GM23338 (cell line): ENCODE results near the gene BMPR2. TPM values are rescaled to one million over a fixed set of nuclear protein-coding genes. Genes with fewer than 3 reads are reported as not detected.

Experiments
- ATAC-seq: fragments of 200-7000 bp; cut with Tn5 transposase; 3 replicates; pipeline ENCODE4 v1.9.1; 2020
- DNase-seq: peaks from one replicate; pipeline ENCODE4 v3.0.0-alpha.2; 2015; ENCODE audit warnings: low spot score
- H2AFZ ChIP-seq: fragments of 200-600 bp; sonication (generic); 2 replicates; pipeline ENCODE4 v1.8.0; 2016; ENCODE audit warnings: antibody characterized with exemption, mild to moderate bottlenecking, moderate library complexity
- H3F3A ChIP-seq: fragments of 200-600 bp; sonication (generic); replicated peaks from 2 replicates; pipeline ENCODE4 v1.8.0; 2017; ENCODE audit warnings: antibody characterized with exemption, mixed run types, low read depth
- H3K27ac ChIP-seq: fragments of 200-600 bp; sonication (generic); 2 replicates; pipeline ENCODE4 v1.6.1; 2016; ENCODE audit warnings: low read depth
- H3K27me3 ChIP-seq: fragments of 200-600 bp; sonication (generic); 2 replicates; pipeline ENCODE4 v1.8.0; 2016; ENCODE audit warnings: mild to moderate bottlenecking, mixed run types, moderate library complexity; ENCODE audit not compliant: insufficient read depth
- H3K36me3 ChIP-seq: fragments of 200-600 bp; sonication (generic); 2 replicates; pipeline ENCODE4 v1.8.0; 2016; ENCODE audit warnings: mild to moderate bottlenecking; ENCODE audit not compliant: insufficient read depth
- H3K4me1 ChIP-seq: fragments of 200-600 bp; sonication (generic); 2 replicates; pipeline ENCODE4 v1.8.0; 2016; ENCODE audit warnings: mild to moderate bottlenecking, moderate library complexity; ENCODE audit not compliant: insufficient read depth
- H3K4me2 ChIP-seq: fragments of 200-600 bp; sonication (generic); 2 replicates; pipeline ENCODE4 v1.7.1; 2017; ENCODE audit warnings: mixed run types
- H3K4me3 ChIP-seq: fragments of 200-600 bp; sonication (generic); 2 replicates; pipeline ENCODE4 v1.6.1; 2016; ENCODE audit warnings: mixed run types
- H3K79me2 ChIP-seq: fragments of 200-600 bp; sonication (generic); replicated peaks from 2 replicates; pipeline ENCODE4 v1.8.0; 2017; ENCODE audit warnings: mild to moderate bottlenecking; ENCODE audit not compliant: insufficient read depth
- H3K9me2 ChIP-seq: fragments of 200-600 bp; sonication (generic); 2 replicates; pipeline ENCODE4 v1.8.0; 2017; ENCODE audit not compliant: insufficient read depth
- H4K20me1 ChIP-seq: fragments of 200-600 bp; sonication (generic); replicated peaks from 2 replicates; pipeline ENCODE4 v1.8.0; 2017; ENCODE audit warnings: mild to moderate bottlenecking; ENCODE audit not compliant: insufficient read depth
- H3K27ac Mint-ChIP-seq: 2 replicates; pipeline ENCODE4 v1.8.0; 2020; ENCODE audit warnings: inconsistent platforms, mild to moderate bottlenecking, moderate library complexity, mixed read lengths
- H3K27me3 Mint-ChIP-seq: 3 replicates; pipeline ENCODE4 v1.8.0; 2022; ENCODE audit warnings: low read depth, mild to moderate bottlenecking, moderate library complexity, mixed read lengths, inconsistent platforms; ENCODE audit not compliant: insufficient read depth, poor library complexity
- H3K36me3 Mint-ChIP-seq: 3 replicates; pipeline ENCODE4 v1.8.0; 2021; ENCODE audit warnings: low read depth, mild to moderate bottlenecking, inconsistent platforms, moderate library complexity, mixed read lengths
- H3K4me1 Mint-ChIP-seq: 3 replicates; pipeline ENCODE4 v1.8.0; 2020; ENCODE audit warnings: mild to moderate bottlenecking, inconsistent platforms, mixed read lengths
- H3K4me3 Mint-ChIP-seq: 3 replicates; pipeline ENCODE4 v1.8.0; 2021; ENCODE audit warnings: moderate library complexity, mild to moderate bottlenecking, inconsistent platforms, mixed read lengths
- H3K9me3 Mint-ChIP-seq: 3 replicates; pipeline ENCODE4 v1.8.0; 2020; ENCODE audit warnings: moderate library complexity, mild to moderate bottlenecking, inconsistent platforms, mixed read lengths
- CREB1 ChIP-seq: fragments of 250-450 bp; sonication (Bioruptor Pico); IDR thresholded peaks from 2 replicates; pipeline ENCODE4 v1.5.0; 2020; ENCODE audit warnings: low read depth, mild to moderate bottlenecking, moderate library complexity
- EZH2 ChIP-seq: fragments of 200-600 bp; sonication (generic); IDR thresholded peaks from one replicate; pipeline ENCODE4 v1.8.0; 2017; ENCODE audit warnings: antibody characterized with exemption, mild to moderate bottlenecking, low read depth; ENCODE audit not compliant: unreplicated experiment
- EZH2phosphoT487 ChIP-seq: fragments of 200-600 bp; sonication (generic); IDR thresholded peaks from one replicate; pipeline ENCODE4 v1.8.1; 2018; ENCODE audit warnings: antibody characterized with exemption; ENCODE audit not compliant: unreplicated experiment
- JUNB ChIP-seq: IDR thresholded peaks from one replicate; pipeline ENCODE4 v1.6.1; 2016; ENCODE audit warnings: antibody characterized with exemption; ENCODE audit not compliant: unreplicated experiment
- NANOG ChIP-seq: IDR thresholded peaks from 2 replicates; pipeline ENCODE4 v1.6.1; 2016; ENCODE audit warnings: antibody characterized with exemption, borderline replicate concordance
- POLR2AphosphoS5 ChIP-seq: IDR thresholded peaks from 2 replicates; pipeline ENCODE4 v1.6.1; 2016; ENCODE audit warnings: antibody characterized with exemption, low read depth
- STAT1 ChIP-seq: IDR thresholded peaks from one replicate; pipeline ENCODE4 v1.6.1; 2016; ENCODE audit warnings: antibody characterized with exemption; ENCODE audit not compliant: unreplicated experiment
- ZNF114 ChIP-seq: fragments of 250-450 bp; sonication (Bioruptor Pico); IDR thresholded peaks from 2 replicates; pipeline ENCODE4 v1.5.0; 2020; ENCODE audit warnings: mild to moderate bottlenecking, moderate library complexity
- ZNF331 ChIP-seq: fragments of 250-450 bp; sonication (Bioruptor Pico); IDR thresholded peaks from 2 replicates; pipeline ENCODE4 v1.5.0; 2020; ENCODE audit warnings: low read depth, mild to moderate bottlenecking, moderate library complexity
- ZNF462 ChIP-seq: fragments of 250-450 bp; sonication (Bioruptor Pico); IDR thresholded peaks from 2 replicates; pipeline ENCODE4 v1.5.0; 2020; ENCODE audit warnings: mild to moderate bottlenecking, moderate library complexity
- polyA plus RNA-seq: library from polyadenylated mRNA; unstranded; fragments of >200 nt; fragmentation: Nextera tagmentation; extraction: Ambion mirVana; gene quantifications from 2 replicates; pipeline ENCODE4 v1.2.1, GENCODE V29; 2016
- total RNA-seq: library from RNA; depleted of rRNA; stranded (reverse); fragments of >200 nt; shearing (Covaris generic); gene quantifications from 2 replicates; pipeline ENCODE4 v1.2.3, GENCODE V29; 2014
- TF ChIP-seq, protein P1 (sequence below): IDR thresholded peaks from one replicate; pipeline ENCODE4 v1.6.1; 2018; ENCODE audit warnings: antibody characterized with exemption; ENCODE audit not compliant: unreplicated experiment
- TF ChIP-seq, protein P2 (sequence below), 2 experiments: fragments of 200-600 bp in 1 of 2; sonication (generic) in 1 of 2; conservative IDR thresholded peaks; 2 replicates each; pipeline versions ENCODE4 v1.5.1 to v1.6.1; 2016 to 2017; ENCODE audit warnings: antibody characterized with exemption in 2 of 2, low read depth in 2 of 2, mild to moderate bottlenecking in 2 of 2, moderate library complexity in 1 of 2
- TF ChIP-seq, protein P3 (sequence below): IDR thresholded peaks from 2 replicates; pipeline ENCODE4 v1.6.1; 2016; ENCODE audit warnings: antibody characterized with exemption

Gene BMPR2
- total and polyA plus RNA-seq, 2 experiments from 2014 or later, result 6.7 to 21.6 TPM

- ATAC-seq (no peak), DNase-seq (no peak)
- Mint-ChIP-seq H3K9me3 (no peaks in the 10 kb centered on the region), H3K27me3 (peaks cover 3% of the 10 kb centered on the region), H3K4me3 (no peak overlapping the region), H3K4me1 (peaks cover 6% of the 10 kb centered on the region; the same call in 2 of the 3 replicates), H3K27ac (no peak overlapping the region), H3K36me3 (no peaks in the 10 kb centered on the region)
- no peak for TF ChIP-seq JUNB
- no peak for TF ChIP-seq CREB1 (CRISPR knock-in tag)
- TF ChIP-seq POLR2AphosphoS5, result no peak
- TF ChIP-seq, protein P1, sequence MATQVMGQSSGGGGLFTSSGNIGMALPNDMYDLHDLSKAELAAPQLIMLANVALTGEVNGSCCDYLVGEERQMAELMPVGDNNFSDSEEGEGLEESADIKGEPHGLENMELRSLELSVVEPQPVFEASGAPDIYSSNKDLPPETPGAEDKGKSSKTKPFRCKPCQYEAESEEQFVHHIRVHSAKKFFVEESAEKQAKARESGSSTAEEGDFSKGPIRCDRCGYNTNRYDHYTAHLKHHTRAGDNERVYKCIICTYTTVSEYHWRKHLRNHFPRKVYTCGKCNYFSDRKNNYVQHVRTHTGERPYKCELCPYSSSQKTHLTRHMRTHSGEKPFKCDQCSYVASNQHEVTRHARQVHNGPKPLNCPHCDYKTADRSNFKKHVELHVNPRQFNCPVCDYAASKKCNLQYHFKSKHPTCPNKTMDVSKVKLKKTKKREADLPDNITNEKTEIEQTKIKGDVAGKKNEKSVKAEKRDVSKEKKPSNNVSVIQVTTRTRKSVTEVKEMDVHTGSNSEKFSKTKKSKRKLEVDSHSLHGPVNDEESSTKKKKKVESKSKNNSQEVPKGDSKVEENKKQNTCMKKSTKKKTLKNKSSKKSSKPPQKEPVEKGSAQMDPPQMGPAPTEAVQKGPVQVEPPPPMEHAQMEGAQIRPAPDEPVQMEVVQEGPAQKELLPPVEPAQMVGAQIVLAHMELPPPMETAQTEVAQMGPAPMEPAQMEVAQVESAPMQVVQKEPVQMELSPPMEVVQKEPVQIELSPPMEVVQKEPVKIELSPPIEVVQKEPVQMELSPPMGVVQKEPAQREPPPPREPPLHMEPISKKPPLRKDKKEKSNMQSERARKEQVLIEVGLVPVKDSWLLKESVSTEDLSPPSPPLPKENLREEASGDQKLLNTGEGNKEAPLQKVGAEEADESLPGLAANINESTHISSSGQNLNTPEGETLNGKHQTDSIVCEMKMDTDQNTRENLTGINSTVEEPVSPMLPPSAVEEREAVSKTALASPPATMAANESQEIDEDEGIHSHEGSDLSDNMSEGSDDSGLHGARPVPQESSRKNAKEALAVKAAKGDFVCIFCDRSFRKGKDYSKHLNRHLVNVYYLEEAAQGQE, result no peak
- TF ChIP-seq NANOG, result no peak
- no peak for TF ChIP-seq ZNF331 (CRISPR knock-in tag)
- no peak for TF ChIP-seq ZNF462 (CRISPR knock-in tag)
- TF ChIP-seq EZH2, result no peak
- no peak for TF ChIP-seq EZH2phosphoT487
- TF ChIP-seq ZNF114 (CRISPR knock-in tag), result no peak
- no peak for TF ChIP-seq STAT1
- TF ChIP-seq, protein P2, sequence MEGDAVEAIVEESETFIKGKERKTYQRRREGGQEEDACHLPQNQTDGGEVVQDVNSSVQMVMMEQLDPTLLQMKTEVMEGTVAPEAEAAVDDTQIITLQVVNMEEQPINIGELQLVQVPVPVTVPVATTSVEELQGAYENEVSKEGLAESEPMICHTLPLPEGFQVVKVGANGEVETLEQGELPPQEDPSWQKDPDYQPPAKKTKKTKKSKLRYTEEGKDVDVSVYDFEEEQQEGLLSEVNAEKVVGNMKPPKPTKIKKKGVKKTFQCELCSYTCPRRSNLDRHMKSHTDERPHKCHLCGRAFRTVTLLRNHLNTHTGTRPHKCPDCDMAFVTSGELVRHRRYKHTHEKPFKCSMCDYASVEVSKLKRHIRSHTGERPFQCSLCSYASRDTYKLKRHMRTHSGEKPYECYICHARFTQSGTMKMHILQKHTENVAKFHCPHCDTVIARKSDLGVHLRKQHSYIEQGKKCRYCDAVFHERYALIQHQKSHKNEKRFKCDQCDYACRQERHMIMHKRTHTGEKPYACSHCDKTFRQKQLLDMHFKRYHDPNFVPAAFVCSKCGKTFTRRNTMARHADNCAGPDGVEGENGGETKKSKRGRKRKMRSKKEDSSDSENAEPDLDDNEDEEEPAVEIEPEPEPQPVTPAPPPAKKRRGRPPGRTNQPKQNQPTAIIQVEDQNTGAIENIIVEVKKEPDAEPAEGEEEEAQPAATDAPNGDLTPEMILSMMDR (conservative IDR thresholded peaks at IDR 0.05; ENCODE audit: low read depth in 2 of 2), result no peak
- TF ChIP-seq, protein P3, sequence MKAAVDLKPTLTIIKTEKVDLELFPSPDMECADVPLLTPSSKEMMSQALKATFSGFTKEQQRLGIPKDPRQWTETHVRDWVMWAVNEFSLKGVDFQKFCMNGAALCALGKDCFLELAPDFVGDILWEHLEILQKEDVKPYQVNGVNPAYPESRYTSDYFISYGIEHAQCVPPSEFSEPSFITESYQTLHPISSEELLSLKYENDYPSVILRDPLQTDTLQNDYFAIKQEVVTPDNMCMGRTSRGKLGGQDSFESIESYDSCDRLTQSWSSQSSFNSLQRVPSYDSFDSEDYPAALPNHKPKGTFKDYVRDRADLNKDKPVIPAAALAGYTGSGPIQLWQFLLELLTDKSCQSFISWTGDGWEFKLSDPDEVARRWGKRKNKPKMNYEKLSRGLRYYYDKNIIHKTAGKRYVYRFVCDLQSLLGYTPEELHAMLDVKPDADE, result no peak
- Histone ChIP-seq H4K20me1 (no peaks in the 10 kb centered on the region), H3K9me2 (no peaks in the 10 kb centered on the region), H3K27me3 (no peaks in the 10 kb centered on the region), H2AFZ (no peak overlapping the region), H3K4me3 (no peak overlapping the region), H3K36me3 (no peaks in the 10 kb centered on the region), H3F3A (no peaks in the 10 kb centered on the region), H3K79me2 (no peaks in the 10 kb centered on the region), H3K4me2 (no peak overlapping the region), H3K4me1 (no peaks in the 10 kb centered on the region), H3K27ac (no peak overlapping the region)
Measured at GRCh38 chr2:202599105-202599504, 223.0 kb downstream of the BMPR2 start.
